HG03565 (cell line): Measurements from ENCODE around the gene GJA1.
"Not testable (repeated sequence)": the region's sequence is repeated elsewhere in the genome, so short reads cannot be mapped to it uniquely, and the experiment has no call there.

Source experiments
- ATAC-seq: cut with Tn5 transposase; IDR thresholded peaks from one replicate; pipeline ENCODE4 v1.9.1; 2021; ENCODE audit warnings: mild to moderate bottlenecking, moderate library complexity; ENCODE audit not compliant: unreplicated experiment

GJA1 gene

DNA sequence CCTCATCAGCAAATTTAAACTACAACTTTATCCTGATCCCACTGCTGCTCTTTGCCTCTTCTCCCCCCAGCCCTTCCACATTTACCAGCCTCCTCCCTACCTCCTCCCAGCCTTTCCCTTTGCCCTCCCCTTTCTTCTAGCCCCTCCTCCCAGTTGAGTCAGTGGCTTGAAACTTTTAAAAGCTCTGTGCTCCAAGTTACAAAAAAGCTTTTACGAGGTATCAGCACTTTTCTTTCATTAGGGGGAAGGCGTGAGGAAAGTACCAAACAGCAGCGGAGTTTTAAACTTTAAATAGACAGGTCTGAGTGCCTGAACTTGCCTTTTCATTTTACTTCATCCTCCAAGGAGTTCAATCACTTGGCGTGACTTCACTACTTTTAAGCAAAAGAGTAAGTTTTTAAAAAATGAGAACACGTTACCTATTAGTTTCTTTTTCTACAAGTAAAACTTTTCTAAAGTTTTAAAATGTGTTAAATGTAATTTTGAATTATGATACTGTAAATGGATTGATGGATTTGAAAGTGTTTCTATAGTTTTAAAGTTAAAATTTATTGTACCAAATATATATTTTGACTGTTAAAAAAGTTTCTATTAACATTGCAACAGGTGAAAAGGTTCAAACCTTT, at the start of gene GJA1:
TSS of gene GJA1 (plus strand) at position 203 of the 626 bp plus-strand sequence. CDS start 11,202 bp downstream, outside the sequence.
- no peak for ATAC-seq

GRCh38 chr6:121386551-121386950, 48.9 kb upstream of the GJA1 start:
- not testable (repeated sequence) for ATAC-seq

DNA sequence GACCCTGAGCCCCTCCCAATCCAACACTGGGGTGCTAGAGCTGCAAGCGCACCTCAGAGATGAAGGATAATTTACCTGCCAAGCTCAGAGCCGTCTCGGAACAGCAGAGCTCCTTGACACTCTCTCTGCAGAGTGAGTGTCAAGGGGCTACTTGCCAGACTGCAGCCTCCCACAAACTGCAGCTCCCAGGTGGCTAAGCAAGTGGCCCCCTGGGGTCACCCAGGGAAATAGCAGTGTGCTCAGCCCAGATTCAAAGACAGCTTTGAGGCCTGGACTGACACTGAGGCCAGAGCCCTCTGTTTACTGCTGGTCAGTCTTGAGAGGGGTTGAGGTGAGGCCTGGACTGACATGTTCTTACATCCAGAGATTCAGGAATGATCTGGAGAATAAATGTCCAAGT, 46.0 kb upstream of the GJA1 start:
- no peak for ATAC-seq

- no peak for ATAC-seq
Measured at GRCh38 chr6:121393731-121394505, 41.5 kb upstream of the GJA1 start.

- ATAC-seq, result no peak
Measured at GRCh38 chr6:121395736-121396135, 39.7 kb upstream of the GJA1 start.

DNA sequence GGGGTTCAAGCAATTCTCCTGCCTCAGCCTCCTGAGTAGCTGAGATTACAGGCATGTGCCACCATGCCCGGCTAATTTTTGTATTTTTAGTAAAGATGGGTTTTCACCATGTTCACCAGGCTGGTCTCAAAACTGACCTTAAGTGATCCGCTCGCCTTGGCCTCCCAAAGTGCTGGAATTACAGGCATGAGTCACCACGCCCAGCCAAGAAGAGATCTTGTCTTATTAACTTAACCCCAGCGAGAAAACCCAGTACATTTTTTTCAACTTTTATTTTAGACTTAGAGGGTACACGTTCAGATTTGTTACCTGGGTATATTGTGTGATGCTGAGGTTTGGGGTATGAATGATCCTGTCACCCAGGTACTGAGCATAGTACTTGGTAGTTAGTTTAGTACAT, 38.3 kb upstream of the GJA1 start:
- not testable (repeated sequence) for ATAC-seq

DNA sequence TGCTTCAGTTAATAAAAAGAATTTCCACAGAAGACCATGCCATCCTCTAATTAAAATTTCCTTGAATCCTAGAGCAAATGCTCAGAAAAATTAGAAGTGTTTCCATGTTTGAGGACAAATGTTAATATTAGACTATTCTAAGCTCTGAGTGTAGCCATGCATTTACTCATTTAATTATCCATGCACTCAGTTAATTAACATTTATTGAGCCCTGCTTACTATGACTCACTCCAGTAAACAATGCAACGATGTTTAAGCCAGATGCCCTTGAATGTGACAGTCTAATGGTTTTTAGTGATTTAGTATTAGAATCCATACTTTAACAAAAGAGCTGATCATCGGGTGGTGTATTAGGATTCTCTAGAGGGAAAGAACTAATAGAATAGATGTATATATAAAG, 37.3 kb upstream of the GJA1 start:
- no peak for ATAC-seq

DNA sequence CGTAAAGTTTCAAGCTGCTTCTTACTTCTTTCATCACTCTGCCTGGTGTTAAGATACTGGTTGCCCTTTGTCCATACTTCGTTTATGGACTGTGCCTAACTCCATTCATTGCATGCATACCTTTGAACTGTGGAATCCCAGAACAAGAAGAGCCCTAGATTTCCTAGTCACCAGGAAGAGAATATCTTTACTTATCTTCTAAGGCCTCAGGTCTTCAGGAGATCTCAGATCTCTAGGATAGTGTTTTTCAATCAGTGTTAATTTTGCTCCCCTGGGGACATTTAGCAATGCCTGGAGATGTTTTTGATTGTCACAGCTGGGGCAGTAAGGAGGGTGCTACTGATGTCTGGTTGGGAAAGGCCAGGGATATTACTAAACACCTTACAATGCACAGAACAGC, 35.5 kb upstream of the GJA1 start:
- no peak for ATAC-seq

GRCh38 chr6:121403964-121404363, 31.5 kb upstream of the GJA1 start:
- no peak for ATAC-seq

- no peak for ATAC-seq
Measured at GRCh38 chr6:121405306-121405705, 30.1 kb upstream of the GJA1 start.

GRCh38 chr6:121408321-121408720, 27.1 kb upstream of the GJA1 start:
- ATAC-seq, result no peak

DNA sequence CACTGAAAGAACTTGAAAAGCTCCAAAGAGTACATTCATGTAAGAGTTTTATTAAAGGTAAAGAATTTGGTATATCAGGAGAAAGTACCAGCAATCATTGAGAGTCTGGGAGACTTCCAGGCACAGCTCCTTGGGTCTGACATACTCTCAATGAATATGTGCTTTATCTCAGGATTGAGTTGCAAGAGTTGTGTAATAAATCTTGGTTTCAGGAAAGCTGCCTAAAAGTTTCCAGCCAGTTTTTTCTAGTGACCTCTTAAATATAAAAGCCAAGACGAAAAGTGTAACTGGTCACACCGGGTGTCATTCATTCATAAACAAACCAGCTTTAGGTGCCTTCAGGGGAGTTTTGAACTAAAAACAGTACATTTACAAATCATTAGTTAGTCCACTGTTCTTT, 21.6 kb upstream of the GJA1 start:
- ATAC-seq, result no peak

- no peak for ATAC-seq
Measured at GRCh38 chr6:121418346-121418745, 17.1 kb upstream of the GJA1 start.

GRCh38 chr6:121426686-121427085, 8.8 kb upstream of the GJA1 start:
- ATAC-seq, result no peak

DNA sequence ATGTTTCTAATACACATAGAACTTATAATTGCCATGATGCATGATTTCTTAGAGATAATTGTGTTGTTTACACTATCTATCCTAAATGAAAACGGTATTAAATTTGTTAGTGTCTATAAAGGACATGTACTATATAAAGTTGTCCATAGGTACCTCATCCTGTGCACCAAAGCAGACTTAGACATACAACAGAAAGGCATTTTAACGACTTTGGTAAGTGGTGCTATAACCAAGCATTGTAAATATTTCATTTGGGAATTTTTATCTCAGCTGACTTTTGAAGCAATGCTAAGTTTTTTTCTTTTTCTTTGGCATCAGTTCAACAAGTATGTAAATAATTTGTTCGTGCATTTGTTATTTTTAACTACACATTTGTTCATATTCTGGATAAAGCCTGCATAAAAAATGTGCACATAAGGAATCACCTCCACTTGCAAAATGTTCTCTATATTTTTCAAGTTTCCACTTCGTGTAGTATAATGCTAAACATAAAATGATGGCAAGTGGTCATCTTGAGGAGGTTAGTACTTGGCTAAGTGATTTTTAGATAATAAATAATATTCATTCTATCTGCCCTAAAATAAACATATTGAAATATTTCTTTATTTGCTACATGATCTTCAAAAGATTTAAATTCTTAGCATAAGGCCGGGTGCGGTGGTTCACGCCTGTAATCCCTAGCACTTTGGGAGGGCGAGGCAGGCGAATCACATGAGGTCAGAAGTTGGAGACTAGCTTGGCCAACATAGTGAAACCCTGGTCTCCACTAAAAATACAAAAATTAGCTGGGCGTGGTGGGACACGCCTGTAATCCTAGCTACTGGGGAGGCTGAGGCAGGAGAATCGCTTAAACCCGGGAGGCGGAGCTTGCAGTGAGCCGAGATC, 6.3 kb upstream of the GJA1 start:
- no peak for ATAC-seq

DNA sequence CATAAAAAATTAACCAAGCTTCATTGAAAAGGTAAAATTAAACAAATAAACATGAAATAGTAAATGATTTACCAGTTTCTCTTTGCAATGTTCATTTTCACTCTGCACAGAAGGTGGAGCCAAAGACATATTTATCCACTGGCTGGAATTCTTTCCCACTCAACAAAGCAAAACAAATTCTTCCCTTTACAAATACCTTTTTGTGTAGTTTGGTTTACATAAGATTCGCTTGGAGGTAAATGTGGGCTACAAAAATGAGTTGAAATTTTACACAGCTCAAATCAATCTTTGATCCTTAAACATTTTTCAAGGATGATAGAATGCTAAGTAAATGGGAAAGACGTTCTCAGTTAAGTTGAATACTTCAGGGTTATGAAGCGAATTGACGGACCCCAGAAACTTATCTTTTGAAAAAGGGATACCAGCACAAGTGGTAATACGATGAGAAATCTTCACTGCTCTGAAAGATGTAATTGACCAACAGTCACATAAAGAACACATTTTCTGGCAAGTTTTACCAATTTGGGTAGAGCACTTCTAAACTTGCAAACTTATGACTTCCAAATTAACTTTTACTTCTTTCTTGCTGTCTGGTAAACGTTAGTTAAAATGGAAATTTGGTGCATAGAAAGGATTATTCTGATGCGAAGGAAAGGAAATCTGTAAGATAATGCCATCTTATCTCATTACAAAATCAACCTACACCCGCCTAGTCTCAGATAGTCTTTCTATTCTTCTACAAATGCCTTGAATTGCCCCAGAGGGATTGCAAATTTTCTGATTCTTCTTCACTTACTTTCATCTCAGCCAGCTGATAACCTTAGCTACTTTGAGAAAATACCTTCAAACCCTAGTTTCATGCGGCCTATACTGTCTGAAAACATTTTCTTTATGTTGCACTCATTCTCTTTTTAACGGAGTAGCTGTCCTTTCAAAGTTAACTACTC, 4.7 kb upstream of the GJA1 start:
- no peak for ATAC-seq

GRCh38 chr6:121431776-121432175, 3.7 kb upstream of the GJA1 start:
- ATAC-seq, result not testable (repeated sequence)

DNA sequence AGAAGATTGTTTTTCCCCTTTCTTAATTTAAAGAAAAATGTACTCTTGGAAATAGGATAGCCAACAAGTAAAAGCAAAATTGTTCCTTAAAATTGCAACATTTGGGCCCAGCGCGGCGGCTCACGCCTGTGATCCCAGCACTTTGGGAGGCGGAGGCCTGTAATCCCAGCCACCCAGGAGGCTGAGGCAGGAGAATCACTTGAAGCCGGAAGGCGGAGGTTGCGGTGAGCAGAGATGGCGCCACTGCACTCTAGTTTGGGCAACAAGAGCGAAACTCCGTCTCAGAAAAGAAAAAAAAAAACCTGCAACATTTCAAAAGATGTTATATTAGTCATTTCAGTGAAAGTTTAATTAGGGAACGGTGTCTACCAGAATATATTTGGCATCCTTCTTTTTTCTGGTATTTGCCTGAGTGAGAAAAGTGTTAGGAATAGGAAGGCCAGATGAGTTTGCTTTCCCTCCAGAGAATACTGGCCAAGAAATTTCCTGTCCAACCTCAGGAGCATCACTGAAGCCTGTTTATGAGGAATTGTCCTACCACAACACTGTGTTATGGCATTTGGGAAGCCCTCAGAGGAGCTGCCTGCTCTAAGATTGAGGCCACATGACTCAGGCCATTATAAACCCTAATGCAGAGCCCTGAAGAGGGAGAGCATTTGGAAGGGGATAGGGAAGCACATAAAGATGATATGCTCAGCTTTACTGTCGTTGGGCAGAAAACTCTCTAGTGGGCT, 1.2 kb upstream of the GJA1 start:
- no peak for ATAC-seq

GRCh38 chr6:121436274-121436857, 920 bp downstream of the GJA1 start:
- no peak for ATAC-seq
